NCI-H2081 (cell line): ENCODE data around the gene MLST8.
"Not testable (repeated sequence)": the region's sequence is repeated elsewhere in the genome, so short reads cannot be mapped to it uniquely, and the experiment has no call there.

Experiments used
- DNase-seq, 2 experiments: peaks; one replicate each; lab custom pipeline; 2025; lab: John Stamatoyannopoulos, UW

Gene MLST8

GRCh38 chr16:2190002-2190658 is 15.1 kb upstream of the MLST8 start:
- no peak for DNase-seq

GRCh38 chr16:2190659-2191445 is 14.4 kb upstream of the MLST8 start:
- no peak for DNase-seq

- DNase-seq: no peak
Measured at GRCh38 chr16:2191446-2191706, 13.9 kb upstream of the MLST8 start.

- DNase-seq: peak in 1 of 2 experiments; percentile 21
Measured at GRCh38 chr16:2194166-2194834, 11.0 kb upstream of the MLST8 start.

GRCh38 chr16:2194852-2195321 is 10.4 kb upstream of the MLST8 start:
- peak; percentile 51 to 61 for DNase-seq

- no peak for DNase-seq
Measured at GRCh38 chr16:2195322-2196161, 9.7 kb upstream of the MLST8 start.

GRCh38 chr16:2196162-2196980 is 8.9 kb upstream of the MLST8 start, which contains the start of gene CASKIN1:
Gene CASKIN1, minus strand, starts transcription at chr16:2196605. Its CDS starts 173 bp downstream, at chr16:2196432.
- peak in 1 of 2 experiments; percentile 15 for DNase-seq

- DNase-seq: no peak
Measured at GRCh38 chr16:2196981-2197511, 8.2 kb upstream of the MLST8 start.

- DNase-seq: no peak
Measured at GRCh38 chr16:2197765-2198164, 7.5 kb upstream of the MLST8 start.

- no peak for DNase-seq
Measured at GRCh38 chr16:2198283-2198682, 7.0 kb upstream of the MLST8 start.

- no peak for DNase-seq
Measured at GRCh38 chr16:2199095-2199494, 6.2 kb upstream of the MLST8 start.

GRCh38 chr16:2199621-2200139 is 5.6 kb upstream of the MLST8 start:
- no peak for DNase-seq

- no peak for DNase-seq
Measured at GRCh38 chr16:2200313-2200712, 4.9 kb upstream of the MLST8 start.

GRCh38 chr16:2203119-2203688 is 2.0 kb upstream of the MLST8 start:
- not testable (repeated sequence) for DNase-seq

- DNase-seq: no peak
Measured at GRCh38 chr16:2204416-2205103, 694 bp upstream of the MLST8 start.

- DNase-seq: no peak
Measured at GRCh38 chr16:2205967-2206313, 686 bp downstream of the MLST8 start.

GRCh38 chr16:2206420-2206779 is 1.1 kb downstream of the MLST8 start:
- DNase-seq: no peak

- DNase-seq: peak in 1 of 2 experiments; percentile 30
Measured at GRCh38 chr16:2206780-2207433, 1.7 kb downstream of the MLST8 start.

GRCh38 chr16:2207872-2208271 is 2.6 kb downstream of the MLST8 start:
- no peak for DNase-seq
